Loucy (cell line): ENCODE data around the gene YWHAH.

Experiments
- EZH2phosphoT487 ChIP-seq: fragments of 200-600 bp; IDR thresholded peaks from 2 replicates; pipeline ENCODE4 v1.6.1; 2018; ENCODE audit warnings: antibody characterized with exemption, mild to moderate bottlenecking, moderate library complexity, borderline replicate concordance
- TF ChIP-seq, protein P1 (sequence below): fragments of 200-600 bp; sonication (generic); conservative IDR thresholded peaks from 2 replicates; pipeline ENCODE4 v1.5.1; 2014; ENCODE audit warnings: mild to moderate bottlenecking, antibody characterized with exemption, low read length

DNA sequence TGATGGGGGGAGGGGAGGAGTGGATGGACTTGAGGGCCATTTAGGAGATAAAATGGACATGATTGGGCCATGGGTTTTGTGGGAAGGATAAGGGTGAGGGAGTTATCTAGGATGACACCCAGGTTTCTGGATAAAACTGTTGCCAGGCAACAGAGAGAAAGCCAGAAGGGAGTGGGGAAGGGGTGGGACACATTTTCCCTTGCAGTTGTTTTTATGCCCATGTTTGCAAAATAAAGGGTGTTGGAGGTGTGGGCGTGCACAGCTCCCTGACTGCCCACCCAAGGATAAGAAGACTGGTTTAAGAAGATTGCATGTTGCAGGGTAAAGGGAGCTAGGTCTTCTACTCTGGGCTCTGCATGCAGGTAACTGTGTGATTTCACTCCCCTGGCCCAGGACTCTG is 18.3 kb upstream of the YWHAH start:
- TF ChIP-seq, protein P1, sequence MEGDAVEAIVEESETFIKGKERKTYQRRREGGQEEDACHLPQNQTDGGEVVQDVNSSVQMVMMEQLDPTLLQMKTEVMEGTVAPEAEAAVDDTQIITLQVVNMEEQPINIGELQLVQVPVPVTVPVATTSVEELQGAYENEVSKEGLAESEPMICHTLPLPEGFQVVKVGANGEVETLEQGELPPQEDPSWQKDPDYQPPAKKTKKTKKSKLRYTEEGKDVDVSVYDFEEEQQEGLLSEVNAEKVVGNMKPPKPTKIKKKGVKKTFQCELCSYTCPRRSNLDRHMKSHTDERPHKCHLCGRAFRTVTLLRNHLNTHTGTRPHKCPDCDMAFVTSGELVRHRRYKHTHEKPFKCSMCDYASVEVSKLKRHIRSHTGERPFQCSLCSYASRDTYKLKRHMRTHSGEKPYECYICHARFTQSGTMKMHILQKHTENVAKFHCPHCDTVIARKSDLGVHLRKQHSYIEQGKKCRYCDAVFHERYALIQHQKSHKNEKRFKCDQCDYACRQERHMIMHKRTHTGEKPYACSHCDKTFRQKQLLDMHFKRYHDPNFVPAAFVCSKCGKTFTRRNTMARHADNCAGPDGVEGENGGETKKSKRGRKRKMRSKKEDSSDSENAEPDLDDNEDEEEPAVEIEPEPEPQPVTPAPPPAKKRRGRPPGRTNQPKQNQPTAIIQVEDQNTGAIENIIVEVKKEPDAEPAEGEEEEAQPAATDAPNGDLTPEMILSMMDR = no peak
- no peak for TF ChIP-seq EZH2phosphoT487
